Activated effector memory CD4-positive, alpha-beta T cell treated with Interleukin-2 at 50 U/mL for 16 hours (primary cell): ENCODE results near the gene CALML3.

Experiments used
- DNase-seq: peaks from one replicate; pipeline ENCODE4 v3.0.0-alpha.2; 2020

CALML3 gene

DNA sequence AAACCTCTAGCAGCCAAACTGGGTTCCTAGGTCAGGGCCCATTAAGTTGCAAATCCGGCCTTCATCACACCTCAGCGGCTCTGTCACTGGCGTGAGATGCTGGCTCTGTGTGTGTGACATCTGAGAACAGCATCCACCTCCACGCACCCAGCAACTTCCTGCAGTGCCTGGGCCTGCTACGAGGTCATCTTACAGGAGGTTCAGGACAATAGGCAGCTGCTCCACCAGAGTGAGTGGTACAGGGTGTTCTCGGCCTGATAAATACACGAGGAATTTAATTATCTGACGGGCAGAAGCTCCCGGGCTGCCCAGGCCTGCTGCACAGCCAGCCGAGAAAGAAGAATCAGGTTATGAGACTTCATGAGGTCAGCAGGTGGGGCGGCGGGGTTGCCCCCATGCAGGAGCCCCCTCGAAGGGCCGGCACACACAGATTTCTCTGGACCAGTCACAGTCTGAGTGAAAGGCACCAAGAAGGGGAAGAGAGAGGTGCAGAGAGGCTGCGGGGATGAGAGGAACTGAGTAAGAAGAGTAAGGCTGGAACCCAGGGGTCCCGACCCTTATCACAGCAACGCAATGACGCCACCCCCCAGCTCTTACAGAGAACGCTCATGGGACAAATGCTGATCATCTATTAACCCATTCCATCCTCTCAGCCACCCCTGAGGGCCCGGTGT, 49.3 kb downstream of the CALML3 start:
- no peak for DNase-seq

DNA sequence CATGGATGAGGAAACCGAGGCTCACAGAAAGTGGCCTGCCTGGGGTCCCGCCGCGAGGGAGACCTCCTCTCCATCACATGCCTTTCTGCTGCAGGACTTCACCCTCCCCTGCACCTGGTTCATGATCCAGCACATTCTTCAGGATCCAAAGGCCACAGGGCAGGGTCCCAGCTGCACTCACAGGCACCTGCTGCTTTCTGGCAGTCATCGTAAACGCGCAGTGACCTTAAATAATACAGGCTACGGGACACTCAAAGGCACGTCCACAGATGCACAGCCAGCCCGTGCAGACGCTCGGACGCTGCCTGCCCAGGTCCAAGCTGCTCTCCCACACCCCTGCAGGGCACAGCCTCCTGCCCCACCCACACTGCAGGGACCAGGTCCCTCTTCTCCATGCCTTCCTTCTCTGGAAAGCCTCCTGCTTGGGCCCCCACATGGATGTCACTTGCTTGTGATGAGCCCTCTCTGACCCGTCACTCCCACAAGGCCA, 49.9 kb downstream of the CALML3 start:
- DNase-seq: no peak

DNA sequence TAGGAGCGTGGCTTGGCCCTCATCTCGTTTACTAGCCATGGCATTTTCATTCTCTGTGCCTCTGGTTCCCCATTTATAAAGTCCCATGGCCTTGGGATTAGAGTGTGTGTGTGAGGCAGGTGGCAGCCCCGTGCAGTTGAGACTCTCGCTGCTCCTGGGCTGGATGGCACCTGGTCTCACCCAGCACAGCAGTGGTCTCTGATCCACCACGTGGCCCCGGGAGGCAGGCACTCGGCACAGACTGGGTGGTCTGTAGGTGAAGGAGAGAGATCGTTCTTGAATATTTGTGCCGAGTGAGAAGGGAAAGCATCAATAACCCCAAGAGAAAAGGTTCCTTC, 50.4 kb downstream of the CALML3 start:
- no peak for DNase-seq

DNA sequence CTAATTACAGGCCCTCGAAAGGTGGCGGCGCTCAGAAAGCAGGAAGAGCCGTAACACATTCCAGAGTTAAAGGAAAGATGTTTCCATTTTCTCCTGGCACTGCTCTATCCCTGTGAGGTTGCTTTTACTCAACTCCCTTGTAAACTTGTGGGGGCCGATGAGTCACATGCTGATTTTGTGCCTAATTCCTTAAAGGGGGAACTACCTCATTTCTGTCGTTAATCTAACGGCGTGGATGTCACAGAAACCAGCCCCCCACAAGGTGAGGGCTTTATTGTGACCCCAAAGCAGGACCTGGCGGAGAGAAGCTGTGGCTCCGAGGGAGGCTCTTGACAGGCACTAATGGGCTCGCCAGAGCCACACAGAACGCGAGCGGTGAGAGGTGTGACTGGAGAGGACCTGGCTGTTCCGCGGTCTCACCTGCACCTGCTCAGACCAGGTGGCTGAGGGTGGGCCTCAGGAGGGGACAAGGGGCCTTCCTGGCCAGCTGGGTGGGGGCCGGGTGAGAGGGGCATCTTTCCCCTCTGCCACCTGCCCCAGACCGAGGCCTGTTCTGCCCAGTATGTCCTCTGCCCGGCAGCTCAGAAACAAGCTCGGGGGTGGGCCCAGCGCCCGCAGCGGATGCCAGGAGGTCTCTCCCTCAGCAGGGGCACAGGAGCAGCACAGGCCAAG, 50.9 kb downstream of the CALML3 start:
- DNase-seq: no peak

DNA sequence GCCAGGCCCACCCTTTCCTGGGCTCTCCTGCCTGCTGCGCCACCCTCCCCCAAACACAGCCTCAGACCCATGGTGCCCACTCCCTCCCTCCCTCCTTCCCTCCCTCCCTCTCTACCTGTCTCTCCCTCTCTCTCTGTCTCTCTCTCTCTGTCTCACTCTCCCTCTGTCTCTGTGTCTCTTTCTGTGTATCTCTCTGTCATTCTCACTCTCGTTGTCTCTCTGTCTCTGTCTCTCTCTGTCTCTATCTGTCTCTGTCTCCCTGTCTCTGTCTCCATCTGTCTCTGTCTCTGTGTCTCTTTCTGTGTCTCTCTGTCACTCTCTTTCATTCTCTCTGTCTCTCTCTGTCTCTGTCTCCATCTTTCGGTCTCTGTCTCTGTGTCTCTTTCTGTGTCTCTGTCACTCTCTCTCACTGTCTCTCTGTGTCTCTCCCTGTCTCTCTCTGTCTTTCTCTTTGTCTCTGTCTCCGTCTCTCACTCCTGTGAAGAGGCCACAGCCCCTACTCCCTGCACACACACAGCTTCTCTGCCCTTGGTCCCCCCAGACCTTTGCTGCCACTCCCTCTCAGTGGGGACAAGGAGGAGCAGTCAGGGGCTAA, 51.5 kb downstream of the CALML3 start:
- no peak for DNase-seq
